SK-N-MC (cell line): ENCODE data around the gene IFITM2.
A peak's percentile ranks its signal among the peaks of the same experiment; 100 is the strongest.
"Not testable (repeated sequence)": the region's sequence is repeated elsewhere in the genome, so short reads cannot be mapped to it uniquely, and the experiment has no call there.

ENCODE experiments used
- DNase-seq: peaks from one replicate; pipeline ENCODE4 v3.0.0-alpha.2; 2011; ENCODE audit warnings: low read depth, low spot score
- H3K27ac ChIP-seq: fragments of 200-600 bp; sonication (generic); 2 replicates; pipeline ENCODE4 v1.5.1; 2016; ENCODE audit warnings: mixed run types
- H3K36me3 ChIP-seq: fragments of 200-600 bp; sonication (generic); 2 replicates; pipeline ENCODE4 v1.6.1; 2017; ENCODE audit warnings: antibody characterized with exemption, low read length, mixed read lengths; ENCODE audit not compliant: insufficient read depth
- H3K4me3 ChIP-seq: fragments of 200-600 bp; sonication (generic); 2 replicates; pipeline ENCODE4 v1.5.1; 2016
- H3K9ac ChIP-seq: fragments of 200-600 bp; sonication (generic); 2 replicates; pipeline ENCODE4 v1.8.0; 2017; ENCODE audit warnings: mixed run types, mixed read lengths; ENCODE audit not compliant: insufficient read length
- H3K9me3 ChIP-seq: fragments of 200-600 bp; sonication (generic); 2 replicates; pipeline ENCODE4 v1.6.1; 2017; ENCODE audit warnings: low read depth, mild to moderate bottlenecking, antibody characterized with exemption, low read length, moderate library complexity, mixed read lengths
- EZH2 ChIP-seq: fragments of 200-600 bp; sonication (generic); IDR thresholded peaks from one replicate; pipeline ENCODE4 v1.6.1; 2017; ENCODE audit warnings: antibody characterized with exemption
- FOXP2 ChIP-seq: optimal IDR thresholded peaks from 2 replicates; pipeline ENCODE3; 2011; ENCODE audit warnings: mild to moderate bottlenecking, moderate library complexity; ENCODE audit not compliant: insufficient read depth; ENCODE audit errors: extremely low read length, control extremely low read depth
- POLR2AphosphoS5 ChIP-seq: IDR thresholded peaks from 2 replicates; pipeline ENCODE4 v1.6.1; 2012; ENCODE audit warnings: mild to moderate bottlenecking, low read depth, low read length, borderline replicate concordance

The IFITM2 gene

GRCh38 chr11:312092-312816, 4.6 kb downstream of the IFITM2 start:
- no peak for DNase-seq
- Histone ChIP-seq H3K9me3 (no peaks in the 10 kb centered on the region), H3K9ac (peak overlapping the region; percentile 52), H3K27ac (peak overlapping the region; percentile 94), H3K36me3 (no peaks in the 10 kb centered on the region), H3K4me3 (no peak overlapping the region; the same call in 1 of the 2 replicates)
- TF ChIP-seq POLR2AphosphoS5 (no peak), EZH2 (no peak), FOXP2 (no peak)

GRCh38 chr11:313304-313786, 5.7 kb downstream of the IFITM2 start:
- Histone ChIP-seq H3K4me3 (peak overlapping the region; percentile 79), H3K27ac (peak overlapping the region; percentile 94), H3K9ac (peak overlapping the region; percentile 52), H3K9me3 (no peaks in the 10 kb centered on the region), H3K36me3 (no peaks in the 10 kb centered on the region)
- TF ChIP-seq FOXP2 (no peak), POLR2AphosphoS5 (no peak), EZH2 (no peak)
- no peak for DNase-seq

- Histone ChIP-seq H3K27ac (peak within 1 kb of the TSS; percentile 94), H3K9me3 (no peaks in the 10 kb centered on the region), H3K9ac (peak within 1 kb of the TSS; percentile 52), H3K4me3 (peak within 1 kb of the TSS; percentile 79), H3K36me3 (no peaks in the 10 kb centered on the region)
- TF ChIP-seq POLR2AphosphoS5 (peak; percentile 93), FOXP2 (peak; percentile 32), EZH2 (no peak)
- DNase-seq, result peak; percentile 84
Measured at GRCh38 chr11:313787-314553, 6.4 kb downstream of the IFITM2 start, which contains the start of gene IFITM1. TSS of gene IFITM1 (plus strand) at chr11:314040. CDS start at chr11:314171, 131 bp downstream.

GRCh38 chr11:314554-314875, 6.9 kb downstream of the IFITM2 start:
- DNase-seq, H3K36me3 ChIP-seq, H3K9me3 ChIP-seq, H3K27ac ChIP-seq: not testable (repeated sequence)
- Histone ChIP-seq H3K4me3 (peak overlapping the region; percentile 79), H3K9ac (peak overlapping the region; percentile 52)

- TF ChIP-seq FOXP2, result no peak
- H3K9me3 ChIP-seq, result no peaks in the 10 kb centered on the region
- no peaks in the 10 kb centered on the region for H3K36me3 ChIP-seq
- H3K27ac ChIP-seq, result no peak overlapping the region
- no peak overlapping the region for H3K9ac ChIP-seq
- no peak for DNase-seq
- peak overlapping the region; percentile 48 for H3K4me3 ChIP-seq
Measured at GRCh38 chr11:315051-315481, 7.5 kb downstream of the IFITM2 start.

- Histone ChIP-seq H3K27ac (no peak overlapping the region), H3K9me3 (no peaks in the 10 kb centered on the region), H3K4me3 (peak overlapping the region; percentile 48; the same call in 1 of the 2 replicates), H3K36me3 (no peaks in the 10 kb centered on the region), H3K9ac (no peak overlapping the region)
- TF ChIP-seq POLR2AphosphoS5, result no peak
- no peak for TF ChIP-seq FOXP2
- no peak for TF ChIP-seq EZH2
- DNase-seq, result no peak
Measured at GRCh38 chr11:315516-315994, 7.9 kb downstream of the IFITM2 start.

- no peak for TF ChIP-seq EZH2
- TF ChIP-seq POLR2AphosphoS5, result no peak
- TF ChIP-seq FOXP2, result no peak
- Histone ChIP-seq H3K36me3 (no peaks in the 10 kb centered on the region), H3K27ac (no peak overlapping the region), H3K9me3 (no peaks in the 10 kb centered on the region), H3K9ac (no peak overlapping the region), H3K4me3 (no peak overlapping the region)
- DNase-seq, result no peak
Measured at GRCh38 chr11:316031-316701, 8.6 kb downstream of the IFITM2 start.

GRCh38 chr11:316891-317301, 9.3 kb downstream of the IFITM2 start:
- H3K4me3 ChIP-seq, result no peak overlapping the region

GRCh38 chr11:317668-318404, 10.2 kb downstream of the IFITM2 start:
- not testable (repeated sequence) for H3K9me3 ChIP-seq, H3K4me3 ChIP-seq, H3K9ac ChIP-seq, H3K36me3 ChIP-seq, DNase-seq
- H3K27ac ChIP-seq, result peak overlapping the region; percentile 67

More at GRCh38 chr11:316891-317301, 9.3 kb downstream of the IFITM2 start:
- H3K36me3 ChIP-seq, result no peaks in the 10 kb centered on the region
- no peak overlapping the region for H3K9ac ChIP-seq
- TF ChIP-seq EZH2 (no peak), POLR2AphosphoS5 (no peak), FOXP2 (no peak)
- peak overlapping the region; percentile 67; the same call in 1 of the 2 replicates for H3K27ac ChIP-seq
- DNase-seq, result no peak
- H3K9me3 ChIP-seq, result no peaks in the 10 kb centered on the region

- H3K9me3 ChIP-seq, H3K36me3 ChIP-seq, H3K9ac ChIP-seq, DNase-seq, H3K27ac ChIP-seq: not testable (repeated sequence)
- peak overlapping the region; percentile 92 for H3K4me3 ChIP-seq
Measured at GRCh38 chr11:318405-319120, 10.9 kb downstream of the IFITM2 start.

GRCh38 chr11:319121-319887, 11.7 kb downstream of the IFITM2 start:
- H3K4me3 ChIP-seq, result peak overlapping the region; percentile 92
- H3K36me3 ChIP-seq, H3K9ac ChIP-seq, DNase-seq, H3K9me3 ChIP-seq, H3K27ac ChIP-seq: not testable (repeated sequence)
